ENCODE results near the gene AR. TPM values are rescaled to one million over a fixed set of nuclear protein-coding genes. Genes with fewer than 3 reads are reported as not detected.

The AR gene
- total and polyA plus RNA-seq, 12 donors = 1.7 to 35.2 (median 26.4) TPM

DNA sequence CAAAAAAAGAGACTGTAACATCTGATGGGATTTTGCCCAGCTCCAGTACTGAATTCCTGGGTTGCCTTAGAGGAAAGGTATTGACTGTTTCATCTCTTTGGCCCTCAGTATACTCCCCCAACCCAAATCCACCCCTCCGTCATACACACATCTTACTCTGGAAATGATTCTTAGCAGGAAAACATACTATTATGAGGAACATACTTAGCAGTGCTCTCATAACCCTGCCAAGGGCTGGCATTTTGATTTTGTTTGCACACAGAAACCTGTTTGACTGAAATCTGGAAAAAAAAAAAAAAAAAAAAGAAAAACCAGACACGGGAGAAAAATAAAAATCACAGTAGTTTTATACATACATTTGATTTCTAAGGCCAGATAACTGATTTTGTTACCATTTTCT is 19.4 kb upstream of the AR start:
- ATAC-seq (no peak), DNase-seq (no peak)
- 60 to 61% methylated on average over 2 of the region's 2 CpGs for WGBS, 2 donors
- intact Hi-C loops (cut with DNase I) = no loop called here
- Histone ChIP-seq H3K4me1 (peaks cover 0 to 15% (median 0%) of the 10 kb centered on the region in 9 donors), H3K36me3 (no peaks in the 10 kb centered on the region), H3K27me3 (peaks cover 0 to 10% (median 0%) of the 10 kb centered on the region in 7 donors), H3K27ac (no peak overlapping the region), H3K9me3 (peaks cover 0 to under 1% (median 0%) of the 10 kb centered on the region in 11 donors), H3K4me3 (no peak overlapping the region)
- no peak for TF ChIP-seq CTCF (IDR thresholded peaks at IDR 0.05)

DNA sequence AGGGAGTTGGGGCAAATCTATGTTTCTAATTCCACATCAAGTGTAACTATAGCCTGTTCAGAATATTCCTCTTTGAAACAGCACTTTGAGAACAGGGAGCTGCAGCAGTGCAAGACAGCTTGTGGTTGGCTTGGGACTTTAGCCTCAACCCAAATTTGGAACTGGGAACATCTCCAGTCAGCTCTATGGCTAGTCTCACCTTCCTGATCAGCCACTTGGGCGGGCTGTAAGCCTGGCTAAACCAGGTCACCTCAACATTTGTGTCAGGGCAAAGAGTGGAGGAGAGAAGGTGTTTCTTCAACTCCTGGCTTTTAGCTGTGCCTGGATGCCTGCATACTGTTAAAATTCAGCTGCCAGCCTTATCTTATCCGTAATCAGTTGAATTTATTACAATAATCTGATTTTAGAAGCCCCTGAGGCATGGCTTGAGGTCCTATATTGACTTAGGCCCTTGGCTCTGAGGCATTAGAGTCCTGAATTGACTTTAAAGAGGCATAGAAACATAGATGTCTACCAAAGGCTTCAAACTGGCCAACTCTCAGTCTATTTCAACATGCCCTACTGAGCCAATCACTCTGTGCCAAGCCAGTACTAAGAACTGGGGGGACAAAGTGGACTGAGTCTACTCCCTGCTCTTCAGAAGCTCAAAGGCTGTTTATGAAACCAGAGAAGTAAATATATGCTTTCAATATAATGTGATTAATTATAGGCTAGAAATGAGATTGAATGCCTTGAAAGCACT is 18.7 kb upstream of the AR start:
- Histone ChIP-seq H3K4me1 (peaks cover 0 to 15% (median 0%) of the 10 kb centered on the region in 9 donors), H3K27ac (no peak overlapping the region), H3K4me3 (no peak overlapping the region), H3K27me3 (peaks cover 0 to 10% (median 0%) of the 10 kb centered on the region in 7 donors), H3K36me3 (no peaks in the 10 kb centered on the region), H3K9me3 (no peaks in the 10 kb centered on the region)
- no peak for DNase-seq
- peak in 1 of 9 donors; percentile 5 for TF ChIP-seq CTCF (IDR thresholded peaks at IDR 0.05)
- no peak for ATAC-seq
- WGBS, 2 donors = 56 to 74% methylated on average over 2 of the region's 2 CpGs
- intact Hi-C loops (cut with DNase I) = no loop called here

GRCh38 chrX:67536564-67536963 is 7.3 kb upstream of the AR start:
- intact Hi-C loops (cut with DNase I) = no loop called here
- TF ChIP-seq CTCF (IDR thresholded peaks at IDR 0.05) = no peak
- H3K27me3 ChIP-seq = peaks cover 0 to 36% (median 0%) of the 10 kb centered on the region in 7 donors
- DNase-seq (no peak), ATAC-seq (no peak)
- 89 to 91% methylated on average over 1 of the region's 1 CpG for WGBS, 2 donors
- no peaks in the 10 kb centered on the region for H3K36me3 ChIP-seq
- H3K4me1 ChIP-seq = no peaks in the 10 kb centered on the region
- no peak overlapping the region for H3K27ac ChIP-seq
- H3K9me3 ChIP-seq = no peaks in the 10 kb centered on the region
- no peak overlapping the region for H3K4me3 ChIP-seq

GRCh38 chrX:67538383-67538782 is 5.4 kb upstream of the AR start:
- peaks cover 0 to 38% (median 0%) of the 10 kb centered on the region in 7 donors for H3K27me3 ChIP-seq
- no peak for TF ChIP-seq CTCF (IDR thresholded peaks at IDR 0.05)
- H3K36me3 ChIP-seq = no peaks in the 10 kb centered on the region
- DNase-seq = no peak
- ATAC-seq = no peak
- peaks cover 0 to 3% (median 0%) of the 10 kb centered on the region in 9 donors for H3K4me1 ChIP-seq
- no peak overlapping the region for H3K27ac ChIP-seq
- intact Hi-C loops (cut with DNase I) = no loop called here
- no peak overlapping the region for H3K4me3 ChIP-seq
- H3K9me3 ChIP-seq = no peaks in the 10 kb centered on the region
